Measurements from ENCODE around the gene AGO1. TPM values are rescaled to one million over a fixed set of nuclear protein-coding genes. Genes with fewer than 3 reads are reported as not detected.

Gene AGO1
- total RNA-seq, 1 experiment from 2014 or later = 28.9 TPM

DNA sequence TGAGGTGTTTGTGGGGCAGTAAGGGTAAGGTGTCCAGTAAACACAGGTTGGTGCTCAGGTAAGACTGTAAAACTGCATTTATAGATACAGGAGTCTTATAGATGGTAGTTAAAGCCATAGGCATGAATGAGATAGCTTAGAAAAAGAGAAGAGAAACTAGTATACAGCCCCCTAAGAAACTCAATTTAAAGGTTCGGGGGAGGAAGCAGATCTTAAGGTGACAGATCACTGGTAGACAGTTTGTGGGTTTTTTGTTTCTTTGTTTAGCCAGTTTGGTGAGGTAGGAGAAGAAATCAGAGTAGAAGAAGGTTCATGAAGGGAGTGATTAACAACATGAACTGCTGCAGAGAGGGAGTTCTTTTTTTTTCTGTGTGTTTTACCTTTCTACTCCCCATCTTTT lies 41.8 kb downstream of the AGO1 start:
- POLR2A ChIA-PET = no interaction called here
- no peaks in the 10 kb centered on the region for H3K27me3 ChIP-seq (replicated peaks; ENCODE audit: control insufficient read depth, insufficient read depth, low read length)
- intact Hi-C loops (cut with micrococcal nuclease; ENCODE audit: unreplicated experiment) = no loop called here
- Mint-ChIP-seq H3K36me3 (ENCODE audit: insufficient read depth, unreplicated experiment) (peaks cover 14% of the 10 kb centered on the region), H3K9me3 (ENCODE audit: unreplicated experiment) (no peaks in the 10 kb centered on the region), H3K27me3 (ENCODE audit: insufficient read depth, unreplicated experiment) (no peaks in the 10 kb centered on the region), H3K27ac (ENCODE audit: unreplicated experiment) (peak overlapping the region; percentile 11), H3K4me3 (ENCODE audit: unreplicated experiment) (no peak overlapping the region), H3K4me1 (ENCODE audit: low read depth, unreplicated experiment) (peaks cover 9% of the 10 kb centered on the region)
- H3K4me3 ChIP-seq (ENCODE audit: low read depth, low read length) = no peak overlapping the region
- BruUV-seq (replicated peaks) = no TSS peak
- no peaks in the 10 kb centered on the region for H3K9me3 ChIP-seq
- H3K36me3 ChIP-seq (ENCODE audit: control insufficient read depth, insufficient read depth, low read length) = no peaks in the 10 kb centered on the region
- CTCF ChIA-PET = no interaction called here
- TF ChIP-seq, protein P1, sequence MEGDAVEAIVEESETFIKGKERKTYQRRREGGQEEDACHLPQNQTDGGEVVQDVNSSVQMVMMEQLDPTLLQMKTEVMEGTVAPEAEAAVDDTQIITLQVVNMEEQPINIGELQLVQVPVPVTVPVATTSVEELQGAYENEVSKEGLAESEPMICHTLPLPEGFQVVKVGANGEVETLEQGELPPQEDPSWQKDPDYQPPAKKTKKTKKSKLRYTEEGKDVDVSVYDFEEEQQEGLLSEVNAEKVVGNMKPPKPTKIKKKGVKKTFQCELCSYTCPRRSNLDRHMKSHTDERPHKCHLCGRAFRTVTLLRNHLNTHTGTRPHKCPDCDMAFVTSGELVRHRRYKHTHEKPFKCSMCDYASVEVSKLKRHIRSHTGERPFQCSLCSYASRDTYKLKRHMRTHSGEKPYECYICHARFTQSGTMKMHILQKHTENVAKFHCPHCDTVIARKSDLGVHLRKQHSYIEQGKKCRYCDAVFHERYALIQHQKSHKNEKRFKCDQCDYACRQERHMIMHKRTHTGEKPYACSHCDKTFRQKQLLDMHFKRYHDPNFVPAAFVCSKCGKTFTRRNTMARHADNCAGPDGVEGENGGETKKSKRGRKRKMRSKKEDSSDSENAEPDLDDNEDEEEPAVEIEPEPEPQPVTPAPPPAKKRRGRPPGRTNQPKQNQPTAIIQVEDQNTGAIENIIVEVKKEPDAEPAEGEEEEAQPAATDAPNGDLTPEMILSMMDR (IDR thresholded peaks at IDR 0.05; ENCODE audit: insufficient read depth in 1 of 2, low read depth in 1 of 2, low read length in 1 of 2, severe bottlenecking in 1 of 2, unreplicated experiment in 1 of 2) = no peak
- no peak for DNase-seq
- no peaks in the 10 kb centered on the region for H3K4me1 ChIP-seq

DNA sequence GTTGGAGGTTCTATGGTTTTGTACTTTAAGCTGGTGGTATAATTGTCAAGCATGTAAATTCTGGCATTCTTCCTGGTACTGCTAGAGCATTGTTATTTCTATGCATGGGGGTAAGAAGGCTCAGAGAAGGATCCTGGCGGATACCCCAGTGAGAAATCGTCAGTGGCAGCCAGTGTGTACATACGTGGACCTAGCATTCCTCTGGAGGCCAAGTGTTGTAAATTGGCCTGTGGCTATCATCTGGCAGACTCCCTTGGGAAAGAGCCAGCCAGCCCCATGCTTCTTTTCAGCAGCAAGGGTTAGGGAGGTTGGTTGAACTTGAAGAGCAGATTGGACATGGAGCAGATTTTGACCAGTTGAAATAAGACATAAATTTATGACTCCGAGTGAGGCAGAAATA lies 42.7 kb downstream of the AGO1 start:
- Histone ChIP-seq H3K4me1 (no peaks in the 10 kb centered on the region), H3K27me3 (replicated peaks; ENCODE audit: control insufficient read depth, insufficient read depth, low read length) (no peaks in the 10 kb centered on the region), H3K4me3 (ENCODE audit: low read depth, low read length) (no peak overlapping the region), H3K9me3 (no peaks in the 10 kb centered on the region), H3K36me3 (ENCODE audit: control insufficient read depth, insufficient read depth, low read length) (no peaks in the 10 kb centered on the region)
- H3K27ac Mint-ChIP-seq (ENCODE audit: unreplicated experiment) = no peak overlapping the region
- H3K36me3 Mint-ChIP-seq (ENCODE audit: insufficient read depth, unreplicated experiment) = peaks cover 22% of the 10 kb centered on the region
- TF ChIP-seq, protein P1 (IDR thresholded peaks at IDR 0.05; ENCODE audit: insufficient read depth in 1 of 2, low read depth in 1 of 2, low read length in 1 of 2, severe bottlenecking in 1 of 2, unreplicated experiment in 1 of 2) = no peak
- intact Hi-C loops (cut with micrococcal nuclease; ENCODE audit: unreplicated experiment) = no loop called here
- ChIA-PET CTCF (no interaction called here), POLR2A (no interaction called here)
- H3K4me3 Mint-ChIP-seq (ENCODE audit: unreplicated experiment) = no peak overlapping the region
- peaks cover 9% of the 10 kb centered on the region for H3K4me1 Mint-ChIP-seq (ENCODE audit: low read depth, unreplicated experiment)
- DNase-seq = no peak
- no TSS peak for BruUV-seq (replicated peaks)
- H3K9me3 Mint-ChIP-seq (ENCODE audit: unreplicated experiment) = no peaks in the 10 kb centered on the region
- no peaks in the 10 kb centered on the region for H3K27me3 Mint-ChIP-seq (ENCODE audit: insufficient read depth, unreplicated experiment)

DNA sequence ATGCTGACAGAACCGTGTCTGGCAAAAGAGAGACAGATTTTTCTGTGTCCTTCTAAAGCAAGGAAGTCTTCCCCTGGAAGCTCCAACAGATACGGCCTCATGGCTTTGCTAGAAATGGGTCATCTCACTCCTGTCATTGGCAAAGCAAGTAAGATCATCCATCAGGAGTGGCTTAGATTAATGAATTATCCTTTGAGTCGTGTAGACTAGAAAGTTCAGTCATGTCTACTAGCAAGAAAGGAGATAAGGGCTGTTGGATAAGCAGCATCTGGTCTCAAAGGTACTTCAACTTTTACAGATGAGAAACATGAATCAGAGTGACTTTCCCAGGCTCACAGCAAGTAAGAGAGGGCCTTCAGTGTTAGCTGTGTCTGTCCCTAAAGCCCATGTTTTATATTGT lies 44.5 kb downstream of the AGO1 start:
- no peaks in the 10 kb centered on the region for H3K9me3 Mint-ChIP-seq (ENCODE audit: unreplicated experiment)
- no peaks in the 10 kb centered on the region for H3K27me3 Mint-ChIP-seq (ENCODE audit: insufficient read depth, unreplicated experiment)
- Histone ChIP-seq H3K4me1 (no peaks in the 10 kb centered on the region), H3K9me3 (no peaks in the 10 kb centered on the region), H3K4me3 (ENCODE audit: low read depth, low read length) (no peak overlapping the region), H3K27me3 (replicated peaks; ENCODE audit: control insufficient read depth, insufficient read depth, low read length) (no peaks in the 10 kb centered on the region), H3K36me3 (ENCODE audit: control insufficient read depth, insufficient read depth, low read length) (no peaks in the 10 kb centered on the region)
- peaks cover 9% of the 10 kb centered on the region for H3K4me1 Mint-ChIP-seq (ENCODE audit: low read depth, unreplicated experiment)
- TF ChIP-seq, protein P1 (IDR thresholded peaks at IDR 0.05; ENCODE audit: insufficient read depth in 1 of 2, low read depth in 1 of 2, low read length in 1 of 2, severe bottlenecking in 1 of 2, unreplicated experiment in 1 of 2) = no peak
- intact Hi-C loops (cut with micrococcal nuclease; ENCODE audit: unreplicated experiment) = no loop called here
- POLR2A ChIA-PET = no interaction called here
- CTCF ChIA-PET = no interaction called here
- H3K4me3 Mint-ChIP-seq (ENCODE audit: unreplicated experiment) = no peak overlapping the region
- no peak for DNase-seq
- H3K27ac Mint-ChIP-seq (ENCODE audit: unreplicated experiment) = no peak overlapping the region
- no TSS peak for BruUV-seq (replicated peaks)
- H3K36me3 Mint-ChIP-seq (ENCODE audit: insufficient read depth, unreplicated experiment) = peaks cover 14% of the 10 kb centered on the region

All from Caco-2 (cell line).